ENCODE data around the gene LSAMP.

DNA sequence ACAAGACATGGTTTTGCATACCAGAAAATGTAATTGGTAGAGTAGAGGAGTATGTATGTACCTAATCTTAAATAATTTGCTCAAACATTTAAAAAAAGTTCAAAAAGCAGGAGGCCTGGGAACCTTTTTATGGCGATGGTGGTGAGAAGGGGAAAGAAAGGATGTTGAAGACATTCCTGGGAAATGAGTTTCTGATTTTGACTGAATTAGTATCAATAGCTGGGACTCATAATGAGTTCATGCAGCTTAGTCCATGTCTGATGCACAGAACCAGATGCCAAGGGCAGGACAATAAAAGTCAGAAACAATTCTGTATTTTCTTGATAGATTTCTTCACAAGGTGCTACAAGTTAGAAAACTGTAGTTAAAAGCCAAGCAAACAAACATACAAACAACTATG lies 426.6 kb downstream of the LSAMP start:
- TF ChIP-seq ELF4 (CRISPR knock-in tag; IDR thresholded peaks at IDR 0.05) (no peak), CEBPG (CRISPR knock-in tag; IDR thresholded peaks at IDR 0.05) (no peak), CEBPG (tag; conservative IDR thresholded peaks at IDR 0.05 in 1 of 2, IDR thresholded peaks at IDR 0.05 in 1 of 2) (no peak), FOSL1 (tag; conservative IDR thresholded peaks at IDR 0.05) (no peak), RAD21 (CRISPR knock-in tag; conservative IDR thresholded peaks at IDR 0.05 in 1 of 2, IDR thresholded peaks at IDR 0.05 in 1 of 2) (no peak), NCOA2 (IDR thresholded peaks at IDR 0.05; ENCODE audit: partially characterized antibody in 2 of 2) (no peak)
- TF ChIP-seq, protein P1, sequence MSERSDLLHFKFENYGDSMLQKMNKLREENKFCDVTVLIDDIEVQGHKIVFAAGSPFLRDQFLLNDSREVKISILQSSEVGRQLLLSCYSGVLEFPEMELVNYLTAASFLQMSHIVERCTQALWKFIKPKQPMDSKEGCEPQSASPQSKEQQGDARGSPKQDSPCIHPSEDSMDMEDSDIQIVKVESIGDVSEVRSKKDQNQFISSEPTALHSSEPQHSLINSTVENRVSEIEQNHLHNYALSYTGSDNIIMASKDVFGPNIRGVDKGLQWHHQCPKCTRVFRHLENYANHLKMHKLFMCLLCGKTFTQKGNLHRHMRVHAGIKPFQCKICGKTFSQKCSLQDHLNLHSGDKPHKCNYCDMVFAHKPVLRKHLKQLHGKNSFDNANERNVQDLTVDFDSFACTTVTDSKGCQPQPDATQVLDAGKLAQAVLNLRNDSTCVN (CRISPR knock-in tag; IDR thresholded peaks at IDR 0.05): no peak
- TF ChIP-seq, protein P2, sequence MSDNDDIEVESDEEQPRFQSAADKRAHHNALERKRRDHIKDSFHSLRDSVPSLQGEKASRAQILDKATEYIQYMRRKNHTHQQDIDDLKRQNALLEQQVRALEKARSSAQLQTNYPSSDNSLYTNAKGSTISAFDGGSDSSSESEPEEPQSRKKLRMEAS (CRISPR knock-in tag; IDR thresholded peaks at IDR 0.05): no peak
